H1 (cell line): ENCODE results near the gene ATOH7.

Source experiments
- ASH2L ChIP-seq: fragments of 200-600, 300-600 bp; sonication (generic); IDR thresholded peaks from one replicate; pipeline ENCODE4 v1.7.1; 2017; ENCODE audit warnings: low read length
- ATF2 ChIP-seq: IDR thresholded peaks from 2 replicates; pipeline ENCODE4 v1.6.1; 2012; ENCODE audit warnings: low read length, inconsistent platforms
- ATF3 ChIP-seq: IDR thresholded peaks from 2 replicates; pipeline ENCODE4 v1.6.1; 2011; ENCODE audit warnings: low read depth, mild to moderate bottlenecking, low read length; ENCODE audit not compliant: insufficient read depth
- CREB1 ChIP-seq: IDR thresholded peaks from 2 replicates; pipeline ENCODE4 v1.6.1; 2012; ENCODE audit warnings: inconsistent platforms
- CTCF ChIP-seq, 3 experiments: IDR thresholded peaks; 1 replicate in 2 of 3; 2 replicates in 1 of 3; pipeline versions ENCODE4 v1.5.1 to v1.6.1; 2011; ENCODE audit warnings: low read length in 3 of 3, mild to moderate bottlenecking in 3 of 3, inconsistent platforms in 2 of 3, low read depth in 1 of 3, moderate library complexity in 1 of 3; ENCODE audit not compliant: insufficient read depth in 1 of 3; ENCODE audit errors: control extremely low read depth in 1 of 3
- EP300 ChIP-seq, 2 experiments: IDR thresholded peaks; 1 replicate in 1 of 2; 2 replicates in 1 of 2; pipeline ENCODE4 v1.6.1; 2011 to 2012; ENCODE audit warnings: low read depth in 2 of 2, low read length in 2 of 2, mild to moderate bottlenecking in 2 of 2, borderline replicate concordance in 1 of 2, inconsistent platforms in 1 of 2, moderate library complexity in 1 of 2
- EZH2 ChIP-seq: fragments of 200-600 bp; sonication (generic); IDR thresholded peaks from 2 replicates; pipeline ENCODE4 v1.7.1; 2012; ENCODE audit warnings: low read depth, mild to moderate bottlenecking, moderate library complexity, low read length, inconsistent platforms; ENCODE audit not compliant: severe bottlenecking
- GABPA ChIP-seq: IDR thresholded peaks from 2 replicates; pipeline ENCODE4 v1.6.1; 2011; ENCODE audit warnings: mild to moderate bottlenecking, low read length, moderate library complexity, borderline replicate concordance; ENCODE audit not compliant: insufficient read depth
- GTF2F1 ChIP-seq: IDR thresholded peaks from 2 replicates; pipeline ENCODE4 v1.6.1; 2012; ENCODE audit warnings: low read depth, low read length, improper control_type of control experiment, borderline replicate concordance
- HDAC6 ChIP-seq: IDR thresholded peaks from one replicate; pipeline ENCODE4 v1.7.1; 2012; ENCODE audit warnings: low read depth, mild to moderate bottlenecking, inconsistent platforms, low read length, moderate library complexity
- POLR2AphosphoS5 ChIP-seq: IDR thresholded peaks from 2 replicates; pipeline ENCODE4 v1.6.1; 2011; ENCODE audit warnings: low read depth, low read length
- RAD21 ChIP-seq, 2 experiments: IDR thresholded peaks in 1 of 2; conservative IDR thresholded peaks in 1 of 2; 2 replicates each; pipeline ENCODE4 v1.6.1; 2011; ENCODE audit warnings: low read depth in 2 of 2, low read length in 2 of 2, improper control_type of control experiment in 1 of 2, inconsistent platforms in 1 of 2, mild to moderate bottlenecking in 1 of 2, moderate library complexity in 1 of 2
- RBBP5 ChIP-seq: IDR thresholded peaks from 2 replicates; pipeline ENCODE4 v1.7.1; 2012; ENCODE audit warnings: low read depth, mild to moderate bottlenecking, inconsistent platforms, low read length, moderate library complexity, borderline replicate concordance
- ZNF274 ChIP-seq: IDR thresholded peaks from 2 replicates; pipeline ENCODE4 v1.7.0; 2012; ENCODE audit warnings: low read length, borderline replicate concordance; ENCODE audit errors: extremely low read depth

- TF ChIP-seq ATF3: no peak
- TF ChIP-seq RAD21 (IDR thresholded peaks at IDR 0.05 in 1 of 2, conservative IDR thresholded peaks at IDR 0.05 in 1 of 2; ENCODE audit: low read depth in 2 of 2, low read length in 2 of 2): no peak
- no peak for TF ChIP-seq CTCF (IDR thresholded peaks at IDR 0.05; ENCODE audit: control extremely low read depth in 1 of 3, insufficient read depth in 1 of 3, low read depth in 1 of 3, low read length in 3 of 3)
- TF ChIP-seq GTF2F1: no peak
- no peak for TF ChIP-seq EP300 (IDR thresholded peaks at IDR 0.05; ENCODE audit: borderline replicate concordance in 1 of 2, low read depth in 2 of 2, low read length in 2 of 2)
- no peak for TF ChIP-seq EZH2
- TF ChIP-seq CREB1: no peak
- TF ChIP-seq HDAC6: no peak
- TF ChIP-seq ZNF274: no peak
- TF ChIP-seq ASH2L: no peak
- TF ChIP-seq POLR2AphosphoS5: no peak
- TF ChIP-seq ATF2: no peak
- TF ChIP-seq RBBP5: no peak
- TF ChIP-seq GABPA: no peak
Observed at GRCh38 chr10:68280758-68281157, 48.8 kb upstream of the ATOH7 start.
